Stomach (tissue), 9 donors: ENCODE results near the gene TTC34. TPM values are rescaled to one million over a fixed set of nuclear protein-coding genes. Genes with fewer than 3 reads are reported as not detected.
"Not testable (repeated sequence)": the region's sequence is repeated elsewhere in the genome, so short reads cannot be mapped to it uniquely, and the experiment has no call there.

Experiments
- DNase-seq, 2 donors: peaks; one replicate each; pipeline versions ENCODE4 v3.0.0 to v3.0.0-alpha.2; 2013 to 2019
- H3K27ac ChIP-seq, 5 donors: fragments of 200-600 bp in 4 of 5; sonication (generic) in 4 of 5; one replicate each; pipeline ENCODE4 v1.5.1; 2013 to 2019; ENCODE audit warnings: mild to moderate bottlenecking in 1 of 5, moderate library complexity in 1 of 5
- H3K27me3 ChIP-seq, 3 donors: fragments of 200-600 bp; sonication (generic); one replicate each; pipeline ENCODE4 v1.5.1; 2017 to 2019; ENCODE audit warnings: mixed run types in 1 of 3
- H3K36me3 ChIP-seq, 4 donors: fragments of 200-600 bp; sonication (generic); 1 replicate in 3 of 4; 2 replicates in 1 of 4; pipeline ENCODE4 v1.5.1; 2016 to 2019
- H3K4me1 ChIP-seq, 4 donors: fragments of 200-600 bp; sonication (generic); one replicate each; pipeline ENCODE4 v1.5.1; 2016 to 2019
- H3K4me3 ChIP-seq, 4 donors: fragments of 200-600 bp; sonication (generic) in 3 of 4; one replicate each; pipeline ENCODE4 v1.5.1; 2016 to 2019; ENCODE audit warnings: mild to moderate bottlenecking in 1 of 4
- H3K9me3 ChIP-seq, 4 donors: fragments of 200-600 bp; sonication (generic); one replicate each; pipeline ENCODE4 v1.5.1; 2016 to 2019
- WGBS, 5 donors: extraction: QIAGEN DNeasy Blood & Tissue Kit in 3 of 5; methylation state at CpG; one replicate each; pipeline versions ENCODE4 v1.1.5 to v1.1.7; 2013 to 2018; 5-methylcytosine and 5-hydroxymethylcytosine counted together
- intact Hi-C: fragments of 100-400 bp; cut with DNase I; formaldehyde crosslinking; loops from one replicate; pipeline ENCODE4 v1.15.1; 2023; ENCODE audit warnings: low total_unique reads
- polyA plus RNA-seq, 3 donors: library from polyadenylated mRNA; stranded (reverse); fragments of 200-250 nt; gene quantifications; one replicate each; pipeline ENCODE4 v1.2.3, GENCODE V29; 2013
- total RNA-seq, 5 donors: library from RNA; depleted of rRNA; stranded (reverse); fragments of >200 nt; gene quantifications; one replicate each; pipeline versions ENCODE4 v1.1.0 to v1.2.3, GENCODE V29; 2014 to 2016
- donor health status: healthy with polysubstance abuse.
- donor health status: Bipolar disorder and iron deficiency.
- donor health status: healthy.

Gene TTC34
- total and polyA plus RNA-seq, 8 donors = 0.06 to 1.3 (median 0.33) TPM; not detected in 2

DNA sequence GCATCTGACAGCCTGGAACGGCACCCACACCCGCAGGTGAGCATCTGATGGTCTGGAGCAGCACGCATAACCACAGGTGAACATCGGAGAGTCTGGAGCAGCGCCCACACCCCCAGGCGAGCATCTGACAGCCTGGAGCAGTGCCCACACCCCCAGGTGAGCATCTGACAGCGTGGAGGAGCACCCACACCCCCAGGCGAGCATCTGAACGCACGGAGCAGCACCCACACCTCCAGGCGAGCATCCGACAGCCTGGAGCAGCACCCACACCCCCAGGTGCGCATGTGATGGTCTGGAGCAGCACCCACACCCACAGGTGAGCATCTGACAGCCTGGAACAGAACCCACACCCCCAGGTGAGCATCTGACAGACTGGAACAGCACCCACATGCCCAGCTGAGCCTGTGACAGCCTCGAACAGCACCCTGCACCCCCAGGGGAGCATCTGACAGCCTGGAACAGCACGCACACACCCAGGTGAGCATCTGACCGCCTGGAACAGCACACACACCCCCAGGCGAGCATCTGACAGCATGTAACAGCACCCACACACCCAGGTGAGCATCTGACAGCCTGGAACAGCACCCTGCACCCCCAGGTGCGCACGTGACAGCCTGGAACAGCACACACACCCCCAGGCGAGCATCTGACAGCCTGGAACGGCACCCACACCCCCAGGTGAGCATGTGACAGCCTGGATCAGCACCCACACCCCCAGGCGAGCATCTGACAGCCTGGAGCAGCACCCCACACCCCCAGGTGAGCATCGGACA is 115.2 kb downstream of the TTC34 start:
- 37 to 43% (median 40%) methylated on average over 8 to 21 of the region's 23 CpGs; no CpG with 5 or more reads in 1 of the 5 donors for WGBS, 5 donors
- H3K9me3 ChIP-seq = peaks cover 0 to 12% (median 0%) of the 10 kb centered on the region in 4 donors
- H3K4me3 ChIP-seq, H3K36me3 ChIP-seq, H3K4me1 ChIP-seq, H3K27ac ChIP-seq, intact Hi-C loops, DNase-seq: not testable (repeated sequence)
- peaks cover 4 to 17% (median 6%) of the 10 kb centered on the region in 3 donors for H3K27me3 ChIP-seq

GRCh38 chr1:2685671-2686070 is 115.8 kb downstream of the TTC34 start:
- H3K4me3 ChIP-seq, H3K4me1 ChIP-seq, DNase-seq, H3K27ac ChIP-seq, intact Hi-C loops, H3K36me3 ChIP-seq: not testable (repeated sequence)
- H3K27me3 ChIP-seq = peaks cover 4 to 17% (median 6%) of the 10 kb centered on the region in 3 donors
- H3K9me3 ChIP-seq = peaks cover 0 to 12% (median 0%) of the 10 kb centered on the region in 4 donors
- 17 to 26% (median 22%) methylated on average over 2 to 5 of the region's 8 CpGs; no CpG with 5 or more reads in 1 of the 5 donors for WGBS, 5 donors

- H3K27ac ChIP-seq, H3K36me3 ChIP-seq, intact Hi-C loops, H3K4me3 ChIP-seq, H3K4me1 ChIP-seq: not testable (repeated sequence)
- DNase-seq = peak in 1 of 2 donors; percentile 0
- Histone ChIP-seq H3K27me3 (peaks cover 4 to 17% (median 6%) of the 10 kb centered on the region in 3 donors), H3K9me3 (peaks cover 0 to 12% (median 0%) of the 10 kb centered on the region in 4 donors)
- WGBS, 5 donors = 18 to 26% (median 22%) methylated on average over 4 to 9 of the region's 9 CpGs; no CpG with 5 or more reads in 1 of the 5 donors
Measured at GRCh38 chr1:2684878-2685277, 116.6 kb downstream of the TTC34 start.

DNA sequence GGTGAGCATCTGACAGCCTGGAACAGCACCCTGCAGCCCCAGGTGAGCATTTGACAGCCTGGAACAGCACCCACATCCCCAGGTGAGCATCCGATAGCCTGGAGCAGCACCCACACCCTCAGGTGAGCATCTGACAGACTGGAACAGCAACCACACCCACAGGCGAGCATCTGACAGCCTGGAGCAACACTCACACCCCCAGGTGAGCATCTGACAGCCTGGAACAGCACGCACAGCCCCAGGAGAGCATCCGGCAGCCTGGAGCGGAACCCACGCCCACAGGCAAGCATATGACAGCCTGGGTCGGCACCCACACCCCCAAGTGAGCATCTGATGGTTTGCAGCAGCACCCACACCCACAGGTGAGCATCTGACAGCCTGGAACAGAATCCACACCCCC is 117.5 kb downstream of the TTC34 start:
- H3K4me1 ChIP-seq, intact Hi-C loops, H3K36me3 ChIP-seq, H3K27ac ChIP-seq, H3K4me3 ChIP-seq: not testable (repeated sequence)
- Histone ChIP-seq H3K27me3 (peaks cover 4 to 17% (median 6%) of the 10 kb centered on the region in 3 donors), H3K9me3 (peaks cover 0 to 12% (median 0%) of the 10 kb centered on the region in 4 donors)
- DNase-seq = peak; percentile 27 to 47
- 42 to 51% (median 47%) methylated on average over 7 of the region's 7 CpGs for WGBS, 5 donors

DNA sequence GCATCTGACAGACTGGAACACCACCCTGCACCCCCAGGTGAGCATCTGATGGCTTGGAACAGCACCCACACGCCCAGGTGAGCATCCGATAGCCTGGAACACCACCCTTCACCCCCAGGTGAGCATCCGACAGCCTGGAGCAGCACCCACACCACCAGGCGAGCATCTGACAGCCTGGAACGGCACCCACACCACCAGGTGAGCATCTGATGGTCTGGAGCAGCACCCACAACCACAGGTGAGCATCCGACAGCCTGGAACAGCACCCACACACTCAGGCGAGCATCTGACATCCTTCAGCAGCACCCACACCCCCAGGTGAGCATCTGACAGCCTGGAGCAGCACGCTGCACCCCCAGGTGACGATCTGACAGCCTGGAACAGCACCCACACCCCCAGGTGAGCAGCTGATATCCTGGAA is 118.2 kb downstream of the TTC34 start:
- peaks cover 4 to 15% (median 6%) of the 10 kb centered on the region in 3 donors for H3K27me3 ChIP-seq
- H3K4me3 ChIP-seq, H3K4me1 ChIP-seq, H3K27ac ChIP-seq, intact Hi-C loops, H3K36me3 ChIP-seq: not testable (repeated sequence)
- WGBS, 5 donors = 19 to 38% (median 28%) methylated on average over 8 to 9 of the region's 9 CpGs
- peak in 1 of 2 donors; percentile 2 for DNase-seq
- peaks cover 0 to 12% (median 0%) of the 10 kb centered on the region in 4 donors for H3K9me3 ChIP-seq

DNA sequence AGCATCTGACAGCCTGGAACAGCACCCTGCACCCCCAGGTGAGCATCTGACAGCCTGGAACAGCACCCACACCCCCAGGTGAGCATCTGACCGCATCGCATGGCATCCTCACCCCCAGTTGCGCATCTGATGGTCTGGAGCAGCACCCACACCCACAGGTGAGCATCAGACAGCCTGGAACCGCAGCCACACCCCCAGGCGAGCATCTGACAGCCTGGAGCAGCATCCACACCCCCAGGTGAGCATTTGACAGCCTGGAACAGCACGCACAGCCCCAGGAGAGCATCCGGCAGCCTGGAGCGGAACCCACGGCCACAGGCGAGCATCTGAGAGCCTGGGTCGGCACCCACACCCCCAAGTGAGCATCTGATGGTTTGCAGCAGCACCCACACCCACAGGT is 118.6 kb downstream of the TTC34 start:
- H3K4me1 ChIP-seq, H3K27ac ChIP-seq, H3K4me3 ChIP-seq, intact Hi-C loops, DNase-seq, H3K9me3 ChIP-seq, H3K36me3 ChIP-seq: not testable (repeated sequence)
- H3K27me3 ChIP-seq = peaks cover 4 to 11% (median 6%) of the 10 kb centered on the region in 3 donors
- 0 to 57% (median 40%) methylated on average over 2 to 6 of the region's 11 CpGs; no CpG with 5 or more reads in 2 of the 5 donors for WGBS, 5 donors

GRCh38 chr1:2676726-2677125 is 124.8 kb downstream of the TTC34 start:
- WGBS, 5 donors = 34 to 100% (median 81%) methylated on average over 1 to 3 of the region's 10 CpGs; no CpG with 5 or more reads in 1 of the 5 donors
- H3K9me3 ChIP-seq, H3K27me3 ChIP-seq, H3K4me3 ChIP-seq, DNase-seq, H3K36me3 ChIP-seq, H3K4me1 ChIP-seq, H3K27ac ChIP-seq, intact Hi-C loops: not testable (repeated sequence)

GRCh38 chr1:2671656-2672055 is 129.8 kb downstream of the TTC34 start:
- not testable (repeated sequence) for DNase-seq

DNA sequence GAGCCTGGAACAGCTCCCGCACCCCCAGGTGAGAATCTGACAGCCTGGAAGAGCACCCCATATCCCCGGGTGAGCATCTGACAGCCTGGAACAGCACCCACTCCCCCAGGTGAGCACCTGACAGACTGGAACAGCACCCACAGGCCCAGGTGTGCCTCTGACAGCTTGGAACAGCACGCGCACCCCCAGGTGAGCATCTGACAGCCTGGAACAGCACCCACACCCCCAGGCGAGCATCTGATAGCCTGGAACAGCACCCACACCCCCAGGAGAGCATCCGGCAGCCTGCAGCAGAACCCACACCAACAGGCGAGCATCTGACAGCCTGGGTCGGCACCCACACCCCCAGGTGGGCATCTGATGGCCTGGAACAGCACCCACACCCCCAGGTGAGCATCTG is 141.7 kb downstream of the TTC34 start:
- H3K27ac ChIP-seq, H3K27me3 ChIP-seq, intact Hi-C loops, DNase-seq, H3K36me3 ChIP-seq, H3K4me3 ChIP-seq, H3K4me1 ChIP-seq: not testable (repeated sequence)
- peaks cover 0 to 12% (median 0%) of the 10 kb centered on the region in 4 donors for H3K9me3 ChIP-seq
- 48 to 65% (median 54%) methylated on average over 4 to 6 of the region's 8 CpGs for WGBS, 5 donors

More at GRCh38 chr1:2671656-2672055, 129.8 kb downstream of the TTC34 start:
- H3K36me3 ChIP-seq, H3K27ac ChIP-seq, H3K9me3 ChIP-seq, H3K4me1 ChIP-seq, H3K4me3 ChIP-seq, intact Hi-C loops, H3K27me3 ChIP-seq: not testable (repeated sequence)
- 46 to 64% (median 56%) methylated on average over 7 to 8 of the region's 11 CpGs for whole genome bisulfite sequencing, 5 donors

- H3K36me3 ChIP-seq, DNase-seq, H3K4me1 ChIP-seq, intact Hi-C loops, H3K27ac ChIP-seq, H3K4me3 ChIP-seq: not testable (repeated sequence)
- WGBS, 5 donors = 84 to 100% (median 85%) methylated on average over 1 to 8 of the region's 10 CpGs
- Histone ChIP-seq H3K9me3 (peaks cover 0 to 17% (median 0%) of the 10 kb centered on the region in 4 donors), H3K27me3 (peaks cover 24 to 28% (median 25%) of the 10 kb centered on the region in 3 donors)
Measured at GRCh38 chr1:2657909-2658308, 143.6 kb downstream of the TTC34 start.

- intact Hi-C loops, H3K4me3 ChIP-seq, H3K27ac ChIP-seq, H3K4me1 ChIP-seq, H3K36me3 ChIP-seq: not testable (repeated sequence)
- Histone ChIP-seq H3K27me3 (peaks cover 25 to 36% (median 28%) of the 10 kb centered on the region in 3 donors), H3K9me3 (peaks cover 0 to 17% (median 0%) of the 10 kb centered on the region in 4 donors)
- WGBS, 5 donors = 27 to 46% (median 41%) methylated on average over 3 to 12 of the region's 12 CpGs
- peak in 1 of 2 donors; percentile 10 for DNase-seq
Measured at GRCh38 chr1:2657124-2657523, 144.4 kb downstream of the TTC34 start.
